Right ventricle myocardium inferior (tissue), 1 donor: ENCODE data around the gene RTKN2. TPM values are rescaled to one million over a fixed set of nuclear protein-coding genes. Genes with fewer than 3 reads are reported as not detected.

Experiments
- ATAC-seq: fragments of 200-7000 bp; cut with Tn5 transposase; one replicate; pipeline ENCODE4 v1.9.1; 2020; ENCODE audit warnings: mild to moderate bottlenecking, moderate library complexity
- DNase-seq: peaks from one replicate; pipeline ENCODE4 v3.0.0; 2021; ENCODE audit errors: missing footprints
- intact Hi-C: fragments of 100-400 bp; cut with DNase I; formaldehyde crosslinking; loops from one replicate; pipeline ENCODE4 v1.11.0; 2022
- total RNA-seq: library from RNA; stranded (reverse); fragmentation: NEBNext Ultra II Directional; extraction: Animal tissue kit (Norgen Biotek cat#: 25700); gene quantifications from one replicate; pipeline ENCODE4 v1.2.1, GENCODE V29; 2021
- donor health status: DM: no; HTN: yes; CAD: no; lungs with severe emphysema.

The RTKN2 gene
- total RNA-seq, 1 donor from 2014 or later = not detected

DNA sequence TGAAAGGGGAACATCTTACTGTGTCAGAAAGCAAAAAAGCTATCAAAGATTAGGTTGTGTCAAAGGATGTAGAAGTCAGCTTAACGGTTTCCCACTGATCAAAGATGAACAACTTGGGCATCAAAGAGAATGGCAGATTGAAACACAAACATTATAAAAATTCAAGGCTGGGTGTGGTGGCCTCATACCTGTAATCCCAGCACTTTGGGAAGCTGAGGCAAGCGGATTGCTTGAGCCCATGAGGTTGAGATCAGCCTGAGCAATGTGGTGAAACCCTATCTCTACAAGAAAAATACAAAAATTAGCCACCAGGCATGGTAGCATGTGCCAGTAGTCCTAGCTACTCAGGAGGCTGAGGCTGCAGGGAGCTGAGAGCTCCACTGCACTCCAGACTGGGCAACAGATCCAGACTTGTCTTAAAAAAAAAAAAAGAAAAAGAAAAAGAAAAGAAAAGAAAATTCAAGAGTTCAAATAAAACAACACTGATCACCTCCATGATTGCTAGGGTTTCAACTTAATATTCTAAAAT lies 34.5 kb downstream of the RTKN2 start:
- DNase-seq = no peak
- ATAC-seq = no peak
- intact Hi-C loops = no loop called here

DNA sequence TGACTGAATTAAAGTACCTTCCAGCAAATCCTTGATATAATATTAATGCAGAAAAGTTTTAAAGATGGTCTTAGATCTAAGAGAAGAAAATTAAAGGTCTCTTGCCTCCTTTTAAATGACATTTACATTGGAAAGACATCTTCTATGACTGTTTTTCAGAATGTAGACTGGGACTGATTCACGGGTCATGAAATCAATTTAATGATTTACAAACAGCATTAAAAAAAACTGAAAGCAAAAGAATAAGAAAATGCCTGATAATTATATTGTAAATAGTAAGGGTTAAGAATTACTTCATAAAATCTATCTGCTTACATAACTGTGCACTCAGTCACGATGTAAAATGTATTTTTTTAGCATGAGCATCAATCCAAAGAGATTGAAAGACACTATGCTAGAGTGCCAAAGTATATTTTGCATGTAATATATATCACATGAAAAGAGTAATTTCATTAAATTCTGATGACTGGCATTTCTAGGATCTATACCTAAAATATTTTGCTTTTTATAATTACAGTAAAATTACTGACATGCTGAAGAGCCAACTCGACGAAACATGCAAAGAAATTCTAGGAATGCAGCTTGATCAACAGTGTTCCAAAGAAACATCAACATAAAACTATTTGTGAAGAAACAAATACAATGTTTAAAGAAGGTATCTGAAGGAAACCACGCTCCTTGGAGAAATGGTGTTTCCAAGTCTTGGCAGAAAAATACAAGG lies 35.1 kb downstream of the RTKN2 start:
- intact Hi-C loops = no loop called here
- DNase-seq = no peak

DNA sequence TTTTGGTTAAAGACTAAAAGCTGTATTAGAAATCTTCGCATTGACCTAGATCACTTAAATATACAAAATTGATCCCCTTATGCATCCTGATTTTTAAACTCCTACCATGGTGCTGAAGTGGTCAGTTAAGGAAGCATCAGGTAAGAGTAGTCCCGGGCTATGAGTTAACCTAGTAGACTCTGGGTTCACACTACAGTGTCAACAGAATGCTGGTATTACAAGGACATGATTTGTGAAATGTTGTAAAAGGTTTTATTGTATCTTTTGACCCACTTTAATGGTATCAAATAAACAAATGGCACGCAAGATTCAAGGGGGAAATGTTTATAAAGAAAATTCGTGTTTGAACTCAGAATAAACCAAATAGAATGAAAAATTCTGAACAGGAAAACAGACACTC lies 36.8 kb downstream of the RTKN2 start:
- ATAC-seq = no peak
- intact Hi-C loops = no loop called here

More for the DNA sequence above, 35.1 kb downstream of the RTKN2 start:
- ATAC-seq = no peak

DNA sequence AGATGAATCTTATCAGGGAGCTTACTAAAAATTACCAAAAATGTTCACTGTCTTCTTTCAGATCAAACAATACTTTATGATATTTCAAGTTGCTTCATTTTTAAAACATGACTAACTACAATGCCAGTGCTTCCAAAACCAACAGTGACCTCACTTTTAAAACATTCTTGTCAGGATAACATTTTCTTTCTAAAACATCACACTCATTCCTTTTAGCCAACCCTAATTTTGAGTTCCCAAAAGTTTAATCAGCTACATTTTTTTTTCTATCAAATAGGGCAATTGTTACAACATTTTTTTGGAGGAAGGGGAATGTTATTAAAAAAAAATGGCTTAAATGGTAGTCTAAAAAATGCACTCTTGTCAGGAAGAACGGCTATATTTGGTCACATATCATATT lies 37.3 kb downstream of the RTKN2 start:
- intact Hi-C loops = no loop called here
- no peak for ATAC-seq
- no peak for DNase-seq

More for the DNA sequence above, 36.8 kb downstream of the RTKN2 start:
- no peak for DNase-seq

DNA sequence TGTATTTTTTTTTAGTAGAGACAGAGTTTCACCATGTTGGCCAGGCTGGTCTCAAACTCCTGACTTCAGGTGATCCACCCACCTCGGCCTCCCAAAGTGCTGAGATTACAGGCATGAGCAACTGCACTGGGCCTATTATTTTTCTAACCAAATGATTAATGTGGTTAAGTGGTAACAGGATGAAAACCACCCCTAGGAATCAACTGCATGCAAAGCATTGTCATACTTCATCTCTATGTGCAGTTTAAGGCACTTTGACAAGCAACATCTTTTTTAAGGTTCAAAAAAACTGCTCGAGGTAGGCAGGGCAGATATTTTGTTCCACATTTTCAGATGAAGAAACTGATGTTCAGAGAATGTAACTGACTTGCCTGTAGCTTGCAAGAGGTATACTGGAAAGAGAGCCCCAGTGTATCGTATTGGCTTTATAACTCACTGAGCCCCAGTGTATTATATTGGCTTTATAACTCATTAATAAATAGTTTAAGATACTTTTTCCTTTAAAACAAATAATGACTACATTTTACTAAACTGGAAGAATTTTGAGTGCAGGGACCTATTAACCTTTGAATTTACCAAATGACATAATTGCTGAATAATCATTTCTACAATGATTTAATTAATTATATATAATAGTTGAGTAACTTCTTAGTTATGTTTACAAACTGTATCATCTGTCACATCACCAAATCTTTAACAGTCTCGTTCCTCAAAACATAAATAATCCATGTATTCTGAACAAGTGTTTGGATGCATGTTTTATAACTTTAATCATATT lies 38.1 kb downstream of the RTKN2 start:
- DNase-seq (no peak), ATAC-seq (no peak)
- intact Hi-C loops = no loop called here

DNA sequence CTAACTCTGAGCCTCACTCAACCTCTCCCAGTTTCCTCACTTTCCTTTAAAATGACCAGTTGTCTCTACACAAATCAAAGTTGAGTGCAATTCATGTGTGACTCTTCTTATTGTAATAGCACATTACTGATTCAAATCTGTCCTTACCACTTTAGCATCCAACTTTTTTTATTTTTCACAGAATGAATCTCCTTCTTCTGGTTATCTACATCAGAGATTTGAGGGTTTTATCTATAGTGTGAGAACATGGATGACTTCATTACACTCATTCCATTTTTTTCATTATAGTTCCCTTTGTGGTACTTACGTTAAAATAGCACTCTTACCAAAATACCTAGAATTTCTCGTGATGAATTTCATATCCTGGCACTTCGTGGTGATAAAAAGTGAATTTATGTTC lies 43.3 kb downstream of the RTKN2 start:
- ATAC-seq = no peak
- DNase-seq = no peak
- intact Hi-C loops = no loop called here

DNA sequence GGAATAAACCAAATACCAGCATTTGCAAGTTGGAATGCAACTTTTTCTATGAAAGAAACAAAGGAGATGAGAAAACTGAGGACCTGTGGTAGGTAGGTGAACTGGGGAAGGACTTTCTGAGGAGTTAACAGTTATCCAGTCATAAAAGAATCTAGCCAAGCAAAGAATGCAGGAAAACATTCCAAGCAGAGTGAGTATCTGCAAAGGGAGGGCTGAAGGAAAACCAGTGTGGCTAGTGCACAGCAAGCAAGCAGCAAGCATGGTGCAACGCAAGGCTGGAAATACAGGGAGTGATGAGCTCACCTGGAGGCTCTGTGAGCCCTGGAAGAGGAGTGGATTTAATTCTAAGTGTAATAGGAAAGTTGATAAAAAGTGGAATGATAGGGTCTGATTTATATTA lies 44.0 kb downstream of the RTKN2 start:
- no peak for ATAC-seq
- no peak for DNase-seq
- intact Hi-C loops = no loop called here

DNA sequence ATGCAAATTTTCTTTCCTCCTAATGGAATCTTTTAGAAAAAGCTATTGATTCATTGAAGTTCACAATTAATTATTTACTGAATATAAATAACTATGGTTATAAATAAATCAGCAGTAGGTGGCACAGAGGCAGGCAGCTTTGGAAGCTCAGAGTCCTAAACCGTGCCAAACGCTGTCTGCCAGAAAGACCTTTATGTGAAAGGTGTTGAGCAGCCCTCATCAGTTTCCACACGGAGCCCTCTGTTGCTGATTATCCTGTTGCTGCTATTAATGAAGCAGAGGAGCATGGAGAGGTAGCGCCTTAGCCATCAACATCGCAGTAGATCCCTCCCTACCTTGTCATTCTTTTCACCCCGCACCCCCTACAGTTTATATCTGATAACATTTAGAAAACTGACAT lies 51.0 kb downstream of the RTKN2 start:
- ATAC-seq (peak; percentile 76), DNase-seq (no peak)

DNA sequence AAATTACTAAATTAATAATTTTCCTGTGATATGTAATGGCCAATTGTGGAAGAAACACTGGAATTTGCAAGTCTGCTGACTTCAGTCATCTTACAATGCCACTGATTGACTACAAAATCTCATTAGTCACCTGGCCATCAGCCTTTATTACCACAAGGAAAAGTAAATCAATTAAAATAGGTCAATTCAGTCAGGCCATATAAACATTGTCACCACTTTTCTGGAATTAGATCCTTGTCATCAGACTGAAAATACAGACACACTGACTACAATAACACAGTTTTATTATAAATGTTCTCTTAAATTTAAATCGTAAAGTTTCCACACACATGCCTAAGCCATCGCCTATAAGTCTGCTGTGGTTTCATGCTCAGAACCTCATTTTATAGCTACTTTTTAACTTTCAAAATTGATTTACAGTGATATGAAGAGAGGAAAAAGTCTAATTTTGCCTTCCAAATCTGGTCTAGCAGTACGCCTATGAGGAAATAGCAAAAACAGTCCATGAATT lies 54.2 kb downstream of the RTKN2 start:
- intact Hi-C loops = no loop called here
- no peak for DNase-seq
- ATAC-seq = no peak

More for the DNA sequence above, 51.0 kb downstream of the RTKN2 start:
- intact Hi-C loops = no loop called here

DNA sequence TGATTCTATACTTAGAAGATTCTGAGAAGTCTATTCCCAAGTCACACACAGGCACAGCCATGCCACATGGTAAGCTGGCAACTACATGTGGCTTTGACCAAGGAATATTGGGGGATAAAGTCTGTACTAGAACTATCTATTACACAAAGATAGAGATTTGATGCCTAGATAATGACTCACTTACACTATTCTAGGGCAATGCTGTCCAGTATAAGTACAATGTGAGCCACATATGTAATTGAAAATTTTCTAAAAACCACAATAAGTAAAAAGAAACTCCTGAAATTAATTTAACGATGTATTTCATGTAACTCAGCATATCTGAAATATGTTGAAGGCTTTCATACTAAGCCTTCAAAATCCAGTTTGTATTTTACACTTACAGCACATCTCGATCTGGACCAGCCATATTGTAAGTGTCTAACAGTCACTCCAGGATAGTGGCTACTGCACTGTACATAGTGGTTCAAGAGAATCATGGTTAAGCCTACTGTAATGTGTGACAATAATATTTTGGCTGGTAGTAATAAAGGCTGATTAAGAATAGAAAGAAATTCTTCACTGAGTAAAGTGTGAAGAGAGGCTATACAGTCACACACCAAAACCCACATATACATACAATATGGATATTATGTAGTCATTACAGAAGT lies 62.8 kb downstream of the RTKN2 start:
- intact Hi-C loops = no loop called here
- DNase-seq (no peak), ATAC-seq (no peak)

DNA sequence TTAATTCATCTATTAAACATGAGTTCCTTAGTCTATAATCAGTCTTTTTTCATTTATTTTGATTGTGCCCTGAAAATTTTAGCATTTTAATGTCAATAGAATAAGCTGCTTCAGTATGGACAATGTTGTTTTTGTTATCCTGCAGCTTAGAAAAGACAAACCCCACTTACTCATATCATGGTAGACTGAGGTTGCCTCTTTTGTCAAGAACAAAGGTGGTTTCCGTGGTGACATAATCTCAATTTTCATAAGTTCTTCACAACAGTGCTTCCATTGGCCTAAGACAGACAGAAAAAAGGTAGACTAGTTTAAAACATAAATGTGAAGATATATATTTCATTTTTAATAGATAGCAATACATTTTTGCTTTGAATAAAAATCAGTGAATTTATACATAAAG lies 69.1 kb downstream of the RTKN2 start:
- intact Hi-C loops = loop anchor here (5.0 kb wide), 1 partner anchor 162 kb away; no protein-coding TSS in a partner anchor
- ATAC-seq = no peak
- no peak for DNase-seq

DNA sequence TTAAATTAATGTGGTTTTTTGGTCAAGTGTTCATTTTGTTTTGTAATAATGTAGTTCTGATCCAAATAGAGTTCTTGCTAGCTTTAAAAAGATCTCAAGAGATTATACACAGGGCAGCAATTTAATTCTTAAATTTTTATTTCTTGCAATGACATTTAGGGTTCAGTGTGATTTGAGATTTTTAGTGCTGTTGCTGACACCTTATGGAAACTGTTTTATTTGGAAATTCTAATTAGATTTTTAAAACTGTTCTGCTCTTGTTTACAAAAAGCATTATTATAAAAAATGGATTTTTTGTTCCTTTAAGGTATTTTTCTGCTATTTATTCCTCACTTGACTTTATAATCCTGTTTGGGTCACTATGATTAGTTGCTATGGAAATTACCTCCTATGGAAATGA lies 72.1 kb downstream of the RTKN2 start:
- DNase-seq = no peak
- intact Hi-C loops = loop anchor here (5.0 kb wide), 1 partner anchor 159 kb away; no protein-coding TSS in a partner anchor
- no peak for ATAC-seq

DNA sequence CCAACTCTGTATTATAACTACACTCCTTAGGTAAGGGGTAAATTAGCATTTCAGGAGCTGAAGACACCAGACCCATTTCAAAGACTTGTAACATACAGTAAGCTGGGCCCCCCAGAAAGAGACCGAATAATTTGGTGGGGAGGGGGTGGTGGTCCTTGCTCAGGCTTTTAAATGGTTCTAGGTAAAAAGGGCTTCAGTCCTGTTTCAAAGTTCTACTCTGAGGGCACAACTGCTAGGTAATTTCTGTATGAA lies 73.0 kb downstream of the RTKN2 start:
- no peak for ATAC-seq
- DNase-seq = no peak
- intact Hi-C loops = loop anchor here (5.0 kb wide), 1 partner anchor 158 kb away; no protein-coding TSS in a partner anchor

DNA sequence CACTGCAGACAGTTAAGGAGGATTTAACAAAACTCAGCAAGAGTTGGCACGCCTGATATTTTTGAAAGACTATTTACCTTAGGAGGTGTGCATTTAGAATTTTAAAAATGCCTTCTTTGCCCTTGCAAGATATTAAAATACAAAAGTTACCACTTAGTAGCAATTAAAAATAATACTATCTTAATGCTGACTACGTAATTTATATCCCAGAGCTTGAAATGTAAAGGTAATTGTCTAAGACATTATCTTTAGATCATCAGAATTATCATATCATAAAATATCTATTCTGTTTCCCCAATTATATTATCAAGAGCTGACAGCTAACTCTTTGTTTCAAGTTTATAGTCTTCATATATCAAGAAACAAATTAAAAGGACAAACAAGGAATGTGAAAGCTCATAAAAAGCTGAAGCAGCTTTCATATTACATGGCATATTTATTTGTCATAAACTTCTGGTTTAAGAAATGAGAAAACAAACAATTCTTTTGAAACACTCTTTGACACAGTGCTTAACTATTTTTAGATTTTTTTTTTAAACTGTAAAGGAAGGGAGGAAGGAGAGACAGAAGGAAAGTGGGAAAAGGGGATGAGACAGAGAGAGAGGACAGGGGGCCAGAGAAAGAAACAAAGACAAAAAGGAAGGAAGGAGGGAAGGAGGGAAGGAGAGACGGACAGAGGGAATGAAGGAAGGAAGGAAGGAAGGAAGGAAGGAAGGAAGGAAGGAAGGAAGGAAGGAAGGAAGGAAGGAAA lies 73.5 kb downstream of the RTKN2 start:
- intact Hi-C loops = loop anchor here (5.0 kb wide), 1 partner anchor 158 kb away; no protein-coding TSS in a partner anchor
- ATAC-seq = no peak
- no peak for DNase-seq

DNA sequence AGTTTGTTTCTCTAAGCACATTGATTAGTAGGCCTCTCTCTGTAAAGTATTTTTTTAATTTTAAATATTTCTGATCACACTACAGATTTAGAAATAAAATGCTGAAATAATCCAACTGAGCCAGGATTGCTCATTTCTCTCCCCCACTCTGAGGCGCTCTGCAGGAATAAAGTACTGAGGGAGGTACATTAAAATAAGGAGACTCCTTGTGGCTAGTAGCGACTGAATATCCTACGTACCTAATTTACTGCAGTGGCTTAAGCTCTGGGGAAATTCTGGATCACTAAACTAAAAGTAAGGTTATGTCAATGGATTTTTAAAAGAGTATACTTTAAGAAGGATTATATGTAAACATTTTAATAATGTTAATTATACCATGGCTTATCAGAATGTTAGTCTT lies 75.2 kb downstream of the RTKN2 start:
- intact Hi-C loops = no loop called here
- DNase-seq = no peak
- ATAC-seq = no peak

DNA sequence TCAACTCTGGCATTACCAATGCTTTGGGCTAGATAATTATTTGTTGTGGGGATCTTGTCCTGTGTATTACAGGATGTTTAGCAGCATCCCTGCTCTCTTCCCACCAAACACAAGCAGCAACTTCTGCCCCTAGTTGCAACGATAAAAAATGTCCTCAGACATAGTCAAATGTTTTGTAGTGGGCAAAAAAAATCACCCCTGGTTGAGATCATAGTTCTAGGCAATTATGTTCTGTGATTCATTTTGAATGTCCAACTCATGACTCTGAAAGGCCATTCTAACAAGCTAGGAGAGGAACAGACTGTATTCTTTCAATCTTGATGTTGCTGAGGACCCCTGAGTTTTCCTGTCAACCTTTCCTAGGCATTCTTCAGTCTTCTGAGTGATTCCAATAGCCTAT lies 79.5 kb downstream of the RTKN2 start:
- ATAC-seq = no peak
- intact Hi-C loops = no loop called here
- DNase-seq = no peak

DNA sequence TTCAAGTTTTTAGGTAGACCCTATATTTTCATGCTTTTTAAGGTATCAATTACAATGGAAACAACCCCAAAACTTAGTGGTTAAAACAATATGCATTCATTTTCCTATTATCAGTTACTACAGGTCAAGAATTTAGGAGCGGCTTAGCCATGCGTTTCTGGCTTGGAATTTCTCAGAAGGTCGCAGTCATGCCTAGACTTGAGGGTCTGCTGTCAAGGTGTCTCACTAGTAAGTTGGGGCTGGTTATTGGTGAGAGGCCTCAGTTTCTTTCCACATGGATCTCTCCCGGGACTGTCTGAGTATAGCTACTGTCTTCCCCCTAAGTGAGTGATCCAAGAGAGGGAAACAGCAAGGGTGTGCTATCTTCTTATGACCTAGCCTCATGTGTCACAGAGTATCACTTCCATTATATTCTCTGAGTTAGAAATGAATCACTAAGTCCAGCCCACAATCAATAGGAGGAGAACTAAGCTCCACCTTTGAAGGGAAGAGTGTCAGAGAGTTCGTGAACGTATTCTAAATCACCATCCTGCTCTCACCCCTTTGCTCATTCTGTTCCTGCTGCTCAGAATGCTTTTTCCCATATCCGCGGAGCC lies 80.5 kb downstream of the RTKN2 start:
- ATAC-seq (no peak), DNase-seq (no peak)
- intact Hi-C loops = no loop called here

DNA sequence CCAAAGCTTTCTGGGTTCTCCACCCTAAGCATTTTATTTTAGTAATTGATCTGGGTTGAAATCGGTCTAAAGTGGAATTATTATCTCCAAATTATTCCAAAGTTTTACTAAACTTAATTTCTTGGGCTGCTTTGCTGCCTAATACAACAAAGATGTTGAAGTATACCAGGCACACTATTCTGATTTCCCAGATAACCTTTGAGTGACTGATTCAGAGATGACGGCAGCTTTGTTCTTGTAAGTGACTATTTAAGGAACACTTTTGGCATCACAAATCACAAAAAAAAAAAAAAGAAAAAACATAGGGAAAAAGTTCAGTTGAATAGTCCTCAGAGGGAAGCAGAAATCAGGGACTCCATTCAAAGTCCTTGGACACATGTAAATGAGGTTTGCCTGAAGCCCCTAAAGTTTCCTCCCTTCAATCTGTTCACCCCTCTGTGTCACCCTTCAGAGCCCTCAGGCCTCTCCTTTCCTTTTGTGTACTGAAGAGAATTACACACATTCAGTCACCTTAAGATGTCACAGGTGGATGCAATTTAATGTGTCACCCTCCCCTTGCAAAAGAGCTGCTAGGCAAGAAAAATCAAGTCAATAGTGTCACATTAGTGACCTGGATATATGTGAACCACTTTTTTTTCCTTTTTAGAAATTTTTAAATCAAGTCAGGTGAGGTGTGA lies 81.5 kb downstream of the RTKN2 start:
- ATAC-seq = no peak
- no peak for DNase-seq
- intact Hi-C loops = no loop called here
